GM10248 (cell line): ENCODE data around the gene SEL1L.
"Not testable (repeated sequence)": the region's sequence is repeated elsewhere in the genome, so short reads cannot be mapped to it uniquely, and the experiment has no call there.

Experiments used
- CTCF ChIA-PET: fragments of 300-600 bp; sonication (Branson Sonifier 250); formaldehyde crosslinking; extraction: SDS; loops from one replicate; lab custom pipeline; 2021; ENCODE audit warnings: antibody characterized with exemption; lab: Yijun Ruan, JAX
- POLR2A ChIA-PET: fragments of 350-650 bp; sonication (Branson Sonifier 250); formaldehyde crosslinking; extraction: SDS; loops from one replicate; lab custom pipeline; 2020; ENCODE audit warnings: antibody characterized with exemption; lab: Yijun Ruan, JAX
- DNase-seq: peaks from one replicate; pipeline ENCODE4 v3.0.0; 2012; ENCODE audit errors: extremely low spot score
- CTCF ChIP-seq: IDR thresholded peaks from 2 replicates; pipeline ENCODE4 v1.5.1; 2012; ENCODE audit warnings: mild to moderate bottlenecking, low read depth; ENCODE audit errors: extremely low read depth, missing control alignments, control extremely low read depth

Gene SEL1L

GRCh38 chr14:81430235-81430634 is 103.4 kb downstream of the SEL1L start:
- ChIA-PET CTCF (no interaction called here), POLR2A (no interaction called here)

GRCh38 chr14:81429749-81430148 is 103.9 kb downstream of the SEL1L start:
- CTCF ChIA-PET, result interaction anchor here (1.3 to 1.7 kb wide), 3 partner anchors 9 to 26 kb away, joined by 5 to 6 read pairs (median 6); no protein-coding TSS in a partner anchor
- POLR2A ChIA-PET, result not testable (repeated sequence)

More at GRCh38 chr14:81430235-81430634, 103.4 kb downstream of the SEL1L start:
- DNase-seq, result no peak
- TF ChIP-seq CTCF, result no peak

GRCh38 chr14:81429028-81429427 is 104.6 kb downstream of the SEL1L start:
- TF ChIP-seq CTCF, result no peak
- ChIA-PET POLR2A (no interaction called here), CTCF (interaction anchor here (1.3 to 1.7 kb wide), 4 partner anchors 10 to 26 kb away, joined by 3 to 6 read pairs (median 6); no protein-coding TSS in a partner anchor)
- DNase-seq, result no peak

More at GRCh38 chr14:81429749-81430148, 103.9 kb downstream of the SEL1L start:
- not testable (repeated sequence) for DNase-seq

GRCh38 chr14:81427348-81428058 is 106.2 kb downstream of the SEL1L start:
- CTCF ChIA-PET, result interaction anchor here (1.3 to 2.6 kb wide), 3 partner anchors 17 to 157 kb away, joined by 3 to 8 read pairs (median 3); no protein-coding TSS in a partner anchor
- DNase-seq, result no peak
- no peak for TF ChIP-seq CTCF
- POLR2A ChIA-PET, result no interaction called here

GRCh38 chr14:81423504-81423903 is 110.1 kb downstream of the SEL1L start:
- TF ChIP-seq CTCF, result no peak
- ChIA-PET CTCF (interaction anchor here (2.2 kb wide), 1 partner anchor 30 kb away, joined by 8 read pairs; no protein-coding TSS in a partner anchor), POLR2A (no interaction called here)
- DNase-seq, result no peak
